Neuronal stem cell (in vitro differentiated cells): ENCODE results near the gene IFT88.

Source experiments
- small RNA-seq: library from polyadenylated mRNA; stranded (forward); fragments of <200 nt; extraction: miRNeasy Mini kit (QIAGEN cat#:217004); gene quantifications from one replicate; pipeline ENCODE3, GENCODE V24; 2013; ENCODE audit not compliant: insufficient read depth

Gene IFT88

Small RNAs within 50 kb of the gene (small RNA-seq; reads per million reads assigned to genes)
- gene RNU2-7P: 1.2 reads per million
